Coronary artery (tissue), 2 donors: ENCODE data around the gene IRF7.

Experiments
- DNase-seq: peaks from one replicate; pipeline ENCODE4 v3.0.0-alpha.2; 2017; ENCODE audit warnings: low spot score
- H3K27ac ChIP-seq, 2 donors: fragments of 200-600 bp; sonication (generic); one replicate each; pipeline ENCODE4 v1.5.1; 2016 to 2019
- H3K4me3 ChIP-seq: fragments of 200-600 bp; sonication (generic); 2 replicates; pipeline ENCODE4 v1.5.1; 2016; ENCODE audit warnings: mild to moderate bottlenecking, moderate library complexity
- TF ChIP-seq, protein P1 (sequence below): fragments of 200-600 bp; sonication (generic); IDR thresholded peaks from one replicate; pipeline ENCODE4 v1.5.1; 2019; ENCODE audit warnings: antibody characterized with exemption

IRF7 gene

DNA sequence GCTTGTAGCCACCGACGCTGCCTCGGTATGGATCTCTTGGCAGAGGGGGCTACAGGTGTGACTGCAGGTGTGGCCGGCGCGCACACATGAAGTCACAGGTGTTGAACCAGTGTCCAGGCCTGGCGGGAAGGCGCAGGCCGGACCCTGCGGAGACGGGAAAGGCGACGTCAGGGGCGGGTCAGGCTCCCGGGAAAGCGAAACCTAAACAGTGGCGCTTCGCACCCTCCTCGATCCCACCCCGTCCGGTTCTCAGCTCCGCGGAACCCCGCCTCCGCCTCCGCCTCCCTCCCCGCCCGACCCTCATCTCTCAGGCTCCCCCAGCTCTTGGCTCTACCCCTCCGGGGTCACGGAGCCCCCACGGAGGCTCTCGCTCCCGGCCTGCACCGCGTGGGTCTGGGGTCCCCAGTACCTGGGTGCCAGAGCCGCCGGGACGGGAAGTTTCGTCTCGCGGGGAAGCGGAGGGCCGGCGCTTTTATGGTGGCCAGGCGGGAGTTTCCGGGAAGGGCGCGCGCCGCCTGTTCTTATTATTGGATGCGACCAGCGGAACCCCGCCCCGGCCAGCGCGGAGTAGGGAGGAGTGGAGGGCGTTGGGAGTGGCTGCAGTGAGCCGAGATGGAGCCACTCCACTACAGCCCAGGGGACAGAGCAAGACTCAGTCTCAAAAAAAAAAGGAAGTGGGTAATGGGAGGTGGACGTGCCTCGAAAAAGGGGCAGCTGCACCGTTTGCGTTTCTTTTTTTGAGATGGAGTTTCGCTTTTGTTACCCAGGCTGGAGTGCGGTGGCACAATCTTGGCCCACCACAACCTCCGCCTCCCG is at the start of gene IRF7:
TSS of gene IRF7 (minus strand) at position 447 of the 816 bp plus-strand sequence. CDS start 586 bp downstream, outside the sequence.
- Histone ChIP-seq H3K4me3 (peak within 1 kb of the TSS; percentile 84), H3K27ac (peak within 1 kb of the TSS; percentile 79 to 92)
- peak; percentile 97 for DNase-seq
- TF ChIP-seq, protein P1, sequence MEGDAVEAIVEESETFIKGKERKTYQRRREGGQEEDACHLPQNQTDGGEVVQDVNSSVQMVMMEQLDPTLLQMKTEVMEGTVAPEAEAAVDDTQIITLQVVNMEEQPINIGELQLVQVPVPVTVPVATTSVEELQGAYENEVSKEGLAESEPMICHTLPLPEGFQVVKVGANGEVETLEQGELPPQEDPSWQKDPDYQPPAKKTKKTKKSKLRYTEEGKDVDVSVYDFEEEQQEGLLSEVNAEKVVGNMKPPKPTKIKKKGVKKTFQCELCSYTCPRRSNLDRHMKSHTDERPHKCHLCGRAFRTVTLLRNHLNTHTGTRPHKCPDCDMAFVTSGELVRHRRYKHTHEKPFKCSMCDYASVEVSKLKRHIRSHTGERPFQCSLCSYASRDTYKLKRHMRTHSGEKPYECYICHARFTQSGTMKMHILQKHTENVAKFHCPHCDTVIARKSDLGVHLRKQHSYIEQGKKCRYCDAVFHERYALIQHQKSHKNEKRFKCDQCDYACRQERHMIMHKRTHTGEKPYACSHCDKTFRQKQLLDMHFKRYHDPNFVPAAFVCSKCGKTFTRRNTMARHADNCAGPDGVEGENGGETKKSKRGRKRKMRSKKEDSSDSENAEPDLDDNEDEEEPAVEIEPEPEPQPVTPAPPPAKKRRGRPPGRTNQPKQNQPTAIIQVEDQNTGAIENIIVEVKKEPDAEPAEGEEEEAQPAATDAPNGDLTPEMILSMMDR = no peak

DNA sequence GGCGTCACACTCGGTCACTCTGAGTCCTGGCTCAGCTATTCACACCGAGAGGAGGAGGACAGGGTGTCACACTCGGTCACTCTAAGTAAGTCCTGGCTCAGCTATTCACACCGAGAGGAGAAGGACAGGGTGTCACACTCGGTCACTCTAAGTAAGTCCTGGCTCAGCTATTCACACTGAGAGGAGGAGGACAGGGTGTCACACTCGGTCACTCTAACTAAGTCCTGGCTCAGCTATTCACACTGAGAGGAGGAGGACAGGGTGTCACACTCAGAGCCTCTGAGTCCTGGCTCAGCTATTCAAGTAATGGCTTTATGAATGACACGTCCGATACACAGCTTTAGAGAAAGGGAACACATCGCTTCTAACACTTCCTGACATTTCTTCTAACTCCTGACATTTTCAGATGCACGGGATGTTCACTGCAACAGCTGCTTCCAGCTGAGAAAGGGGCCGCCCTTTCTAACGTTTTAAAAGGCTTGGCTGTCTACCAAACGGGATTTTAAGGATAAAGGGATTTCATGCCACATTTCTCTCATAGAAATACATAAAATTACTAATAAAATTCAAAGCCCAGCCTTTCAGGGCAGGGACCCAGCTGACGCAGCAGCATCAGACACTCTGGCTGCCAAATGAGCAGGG is 49.4 kb upstream of the IRF7 start:
- H3K4me3 ChIP-seq = no peak overlapping the region
- TF ChIP-seq, protein P1 = no peak
- DNase-seq = no peak
- peak overlapping the region in 1 of 2 donors; percentile 2 for H3K27ac ChIP-seq

DNA sequence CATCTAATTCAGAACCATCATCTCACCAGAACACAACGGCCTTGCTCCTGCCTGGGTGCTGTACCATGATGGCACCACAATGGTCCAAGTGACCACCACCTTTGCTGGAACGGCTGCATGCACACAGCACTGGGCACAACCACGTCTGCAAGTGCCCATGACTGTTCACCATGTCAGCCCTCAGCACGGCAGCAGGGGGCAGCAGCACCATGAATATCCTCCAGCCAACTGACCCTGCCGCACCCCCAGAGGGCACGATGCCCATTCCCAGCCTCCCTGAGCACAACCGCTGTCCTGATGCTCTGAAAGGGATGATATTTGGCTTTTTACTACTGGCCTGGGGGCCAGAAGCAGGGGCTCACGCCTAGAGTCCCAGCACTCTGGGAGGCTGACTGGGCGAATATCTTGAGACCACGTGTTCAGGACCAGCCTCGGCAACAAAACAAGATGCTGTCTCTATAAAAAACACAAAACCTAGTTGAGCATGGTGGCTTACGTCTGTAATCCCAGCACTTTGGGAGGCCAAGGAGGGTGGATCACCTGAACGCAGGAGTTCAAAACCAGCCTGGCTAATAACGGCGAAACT is 47.0 kb upstream of the IRF7 start:
- TF ChIP-seq, protein P1 = peak; percentile 64
- Histone ChIP-seq H3K27ac (no peak overlapping the region), H3K4me3 (no peak overlapping the region)
- no peak for DNase-seq

DNA sequence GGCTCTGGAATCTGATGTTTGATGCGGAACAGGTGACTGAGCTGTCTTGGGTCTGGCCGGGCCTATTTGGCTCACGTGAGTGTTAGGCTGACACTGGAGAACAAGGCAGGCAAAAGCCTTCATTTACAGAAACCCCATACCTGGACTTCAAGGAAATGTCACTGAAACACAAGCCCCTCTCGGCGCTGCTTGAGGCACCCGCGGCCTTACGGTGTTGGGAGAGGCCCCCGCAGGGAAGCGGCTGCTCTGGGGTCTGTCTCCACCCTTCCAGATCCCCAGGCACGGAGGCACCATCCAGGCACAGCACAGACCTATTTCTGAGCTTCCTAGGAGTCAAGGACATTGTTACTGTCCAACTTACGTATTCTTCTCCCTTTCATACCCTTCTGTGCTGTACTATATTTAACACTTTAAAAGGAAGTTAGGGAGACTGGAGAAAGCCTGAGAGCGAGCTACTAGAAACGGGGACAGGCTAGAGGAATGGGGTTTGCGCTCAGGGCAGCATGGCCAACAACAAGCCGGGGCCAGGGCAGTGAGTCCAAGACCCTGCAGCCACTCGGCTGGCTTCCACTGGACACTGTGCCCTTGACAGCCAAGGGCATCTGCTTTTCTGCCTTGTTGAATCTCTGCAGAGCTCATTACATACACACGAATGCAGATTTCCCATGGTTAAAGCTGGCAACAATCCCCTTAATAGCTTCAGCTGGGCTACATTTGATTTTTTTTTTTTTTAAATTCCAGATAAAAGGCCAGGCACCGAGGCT is 45.1 kb upstream of the IRF7 start:
- Histone ChIP-seq H3K27ac (no peak overlapping the region), H3K4me3 (no peak overlapping the region)
- TF ChIP-seq, protein P1 = no peak
- DNase-seq = no peak

DNA sequence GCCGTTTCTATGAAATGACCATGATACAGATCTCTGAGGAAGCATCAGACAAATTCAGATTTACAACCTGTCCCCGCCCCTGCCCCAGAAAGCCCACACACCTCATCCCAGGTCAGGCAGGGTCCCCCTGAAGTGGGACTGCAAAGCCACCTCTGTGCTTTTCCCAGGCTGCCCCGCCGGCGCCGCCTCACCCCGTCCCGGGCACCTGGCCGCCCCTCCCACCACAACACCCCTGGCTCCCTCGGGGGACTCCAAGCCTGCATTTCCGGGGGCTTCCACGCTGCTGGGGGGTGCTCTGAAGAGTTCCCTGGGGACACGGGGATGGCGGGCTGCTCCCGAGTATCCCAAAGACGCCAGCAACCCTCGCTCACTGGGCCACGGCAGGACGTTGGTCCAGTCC is 44.5 kb upstream of the IRF7 start:
- no peak overlapping the region for H3K4me3 ChIP-seq
- TF ChIP-seq, protein P1 = no peak
- no peak for DNase-seq
- no peak overlapping the region for H3K27ac ChIP-seq

DNA sequence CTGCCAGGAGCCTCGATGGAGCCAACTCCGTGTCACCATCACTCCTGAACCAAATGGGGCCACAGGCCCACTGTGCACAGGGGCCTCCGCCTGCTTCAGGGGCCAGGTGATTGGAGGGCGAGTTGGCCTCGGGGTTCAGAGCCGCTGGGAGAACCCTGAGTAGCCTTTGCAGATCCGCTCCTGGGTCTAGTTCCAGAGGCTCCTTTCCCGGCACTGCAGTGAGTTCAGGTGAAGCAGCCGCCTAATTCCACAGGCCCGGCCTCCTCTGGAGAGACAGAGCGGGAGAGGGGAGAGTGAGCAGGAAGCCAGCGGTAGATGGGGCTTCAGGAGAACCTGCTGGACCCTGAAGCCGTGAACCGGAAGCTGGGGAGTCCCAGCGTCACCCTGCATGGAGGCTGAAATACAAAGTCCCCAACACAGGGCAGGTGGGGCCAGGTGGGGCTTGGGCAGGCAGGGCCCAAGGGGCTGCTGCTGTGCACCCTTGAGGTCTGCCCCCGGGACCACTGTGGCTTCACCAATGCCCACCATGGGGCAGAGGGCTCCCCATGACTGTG is 43.9 kb upstream of the IRF7 start:
- TF ChIP-seq, protein P1 = no peak
- Histone ChIP-seq H3K4me3 (no peak overlapping the region), H3K27ac (no peak overlapping the region)
- DNase-seq = no peak
